ENCODE measurements around the gene RCE1. TPM values are rescaled to one million over a fixed set of nuclear protein-coding genes. Genes with fewer than 3 reads are reported as not detected.
"Not testable (repeated sequence)": the region's sequence is repeated elsewhere in the genome, so short reads cannot be mapped to it uniquely, and the experiment has no call there.

The RCE1 gene
- total and polyA plus RNA-seq, 2 donors = 11.4 to 23.3 TPM

GRCh38 chr11:66818231-66818955 lies 24.8 kb upstream of the RCE1 start:
- H3K27ac ChIP-seq (ENCODE audit: low read depth in 1 of 2, low read length in 1 of 2) = no peak overlapping the region
- H3K36me3 ChIP-seq (ENCODE audit: control insufficient read depth in 2 of 2, insufficient read depth in 2 of 2, low read length in 1 of 2) = peaks cover 12 to 24% of the 10 kb centered on the region in 2 donors
- no peaks in the 10 kb centered on the region for H3K9me3 ChIP-seq (ENCODE audit: control insufficient read depth in 2 of 2, insufficient read depth in 1 of 2, low read length in 1 of 2)
- WGBS = 97% methylated on average over 3 of the region's 3 CpGs
- H3K4me1 ChIP-seq (ENCODE audit: control insufficient read depth in 2 of 2, insufficient read depth in 2 of 2, low read length in 2 of 2) = no peaks in the 10 kb centered on the region
- DNase-seq (ENCODE audit: low read depth in 6 of 9, low spot score in 9 of 9) = no peak
- no peaks in the 10 kb centered on the region for H3K27me3 ChIP-seq (ENCODE audit: control insufficient read depth in 2 of 2, insufficient read depth in 1 of 2, low read length in 1 of 2)
- H3K4me3 ChIP-seq (ENCODE audit: low read length in 2 of 2) = no peak overlapping the region

DNA sequence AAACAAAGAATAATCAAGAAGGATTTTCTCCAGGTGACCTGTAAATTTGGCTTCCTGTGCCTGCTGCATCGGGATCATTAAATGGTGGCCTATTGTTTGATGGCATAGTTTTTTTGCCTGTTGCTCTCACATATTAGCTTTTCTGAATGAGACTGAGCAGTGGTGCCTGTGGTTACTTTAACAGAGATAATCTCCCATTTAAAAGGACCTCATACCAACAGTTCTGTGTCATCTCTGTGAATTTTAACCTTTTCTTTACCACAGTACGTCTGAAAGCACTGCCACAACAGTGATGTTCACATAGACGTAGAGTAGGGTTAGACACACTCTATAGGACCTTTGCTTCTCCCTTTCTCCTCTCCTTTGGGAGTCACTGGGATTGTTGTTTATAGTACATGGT lies 22.9 kb upstream of the RCE1 start:
- Histone ChIP-seq H3K4me1 (ENCODE audit: control insufficient read depth in 2 of 2, insufficient read depth in 2 of 2, low read length in 2 of 2) (no peaks in the 10 kb centered on the region), H3K27ac (ENCODE audit: low read depth in 1 of 2, low read length in 1 of 2) (no peak overlapping the region), H3K9me3 (ENCODE audit: control insufficient read depth in 2 of 2, insufficient read depth in 1 of 2, low read length in 1 of 2) (no peaks in the 10 kb centered on the region), H3K4me3 (ENCODE audit: low read length in 2 of 2) (no peak overlapping the region), H3K36me3 (ENCODE audit: control insufficient read depth in 2 of 2, insufficient read depth in 2 of 2, low read length in 1 of 2) (peaks cover 7 to 24% of the 10 kb centered on the region in 2 donors), H3K27me3 (ENCODE audit: control insufficient read depth in 2 of 2, insufficient read depth in 1 of 2, low read length in 1 of 2) (no peaks in the 10 kb centered on the region)
- 96% methylated on average over 3 of the region's 3 CpGs for WGBS
- no peak for DNase-seq (ENCODE audit: low read depth in 6 of 9, low spot score in 9 of 9)

DNA sequence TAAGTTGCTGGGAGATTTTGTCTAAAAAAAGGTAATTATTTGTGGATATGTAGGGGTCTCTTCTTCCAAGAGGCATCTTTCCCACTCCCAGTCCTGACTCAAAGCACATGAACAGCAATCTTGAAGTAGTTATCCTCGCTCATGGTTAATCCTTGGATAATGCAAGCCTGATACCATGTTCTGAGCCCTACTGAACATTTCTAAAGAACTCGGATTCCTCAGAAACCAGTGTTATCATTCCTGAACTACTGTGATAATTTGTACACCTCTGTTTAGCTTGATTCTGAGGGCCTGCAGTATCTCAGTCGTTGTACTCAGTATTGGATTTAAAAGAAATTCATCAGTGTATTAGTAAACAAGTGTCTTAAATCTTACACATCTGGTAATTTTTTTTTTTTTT lies 22.3 kb upstream of the RCE1 start:
- no peak overlapping the region for H3K27ac ChIP-seq (ENCODE audit: low read depth in 1 of 2, low read length in 1 of 2)
- H3K4me3 ChIP-seq (ENCODE audit: low read length in 2 of 2) = no peak overlapping the region
- no peaks in the 10 kb centered on the region for H3K27me3 ChIP-seq (ENCODE audit: control insufficient read depth in 2 of 2, insufficient read depth in 1 of 2, low read length in 1 of 2)
- DNase-seq (ENCODE audit: low read depth in 6 of 9, low spot score in 9 of 9) = no peak
- H3K4me1 ChIP-seq (ENCODE audit: control insufficient read depth in 2 of 2, insufficient read depth in 2 of 2, low read length in 2 of 2) = no peaks in the 10 kb centered on the region
- 96% methylated on average over 3 of the region's 3 CpGs for WGBS
- H3K36me3 ChIP-seq (ENCODE audit: control insufficient read depth in 2 of 2, insufficient read depth in 2 of 2, low read length in 1 of 2) = peaks cover 6 to 24% of the 10 kb centered on the region in 2 donors
- no peaks in the 10 kb centered on the region for H3K9me3 ChIP-seq (ENCODE audit: control insufficient read depth in 2 of 2, insufficient read depth in 1 of 2, low read length in 1 of 2)

DNA sequence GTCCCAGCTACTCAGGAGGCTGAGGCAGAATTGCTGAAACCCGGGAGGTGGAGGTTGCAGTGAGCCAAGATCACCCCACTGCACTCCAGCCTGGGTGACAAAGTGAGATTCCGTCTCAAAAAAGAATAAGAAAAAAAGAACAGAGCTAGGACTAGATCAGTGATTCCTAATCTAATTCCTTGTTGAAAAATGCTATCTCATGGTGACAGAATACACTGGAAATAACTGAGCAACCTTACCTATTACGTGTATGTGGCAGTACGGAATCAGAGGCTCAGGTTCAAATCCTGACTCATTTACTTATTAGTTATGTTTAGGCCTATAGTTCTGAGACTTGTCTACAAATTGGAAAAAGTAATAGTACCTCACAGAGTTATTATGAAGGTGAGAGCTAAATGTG lies 19.5 kb upstream of the RCE1 start:
- Histone ChIP-seq H3K36me3 (ENCODE audit: control insufficient read depth in 2 of 2, insufficient read depth in 2 of 2, low read length in 1 of 2) (peaks cover 6 to 19% of the 10 kb centered on the region in 2 donors), H3K27me3 (ENCODE audit: control insufficient read depth in 2 of 2, insufficient read depth in 1 of 2, low read length in 1 of 2) (no peaks in the 10 kb centered on the region), H3K4me3 (ENCODE audit: low read length in 2 of 2) (no peak overlapping the region), H3K27ac (ENCODE audit: low read depth in 1 of 2, low read length in 1 of 2) (no peak overlapping the region), H3K4me1 (ENCODE audit: control insufficient read depth in 2 of 2, insufficient read depth in 2 of 2, low read length in 2 of 2) (no peaks in the 10 kb centered on the region), H3K9me3 (ENCODE audit: control insufficient read depth in 2 of 2, insufficient read depth in 1 of 2, low read length in 1 of 2) (no peaks in the 10 kb centered on the region)
- DNase-seq (ENCODE audit: low read depth in 6 of 9, low spot score in 9 of 9) = no peak
- 97% methylated on average over 4 of the region's 4 CpGs for WGBS

DNA sequence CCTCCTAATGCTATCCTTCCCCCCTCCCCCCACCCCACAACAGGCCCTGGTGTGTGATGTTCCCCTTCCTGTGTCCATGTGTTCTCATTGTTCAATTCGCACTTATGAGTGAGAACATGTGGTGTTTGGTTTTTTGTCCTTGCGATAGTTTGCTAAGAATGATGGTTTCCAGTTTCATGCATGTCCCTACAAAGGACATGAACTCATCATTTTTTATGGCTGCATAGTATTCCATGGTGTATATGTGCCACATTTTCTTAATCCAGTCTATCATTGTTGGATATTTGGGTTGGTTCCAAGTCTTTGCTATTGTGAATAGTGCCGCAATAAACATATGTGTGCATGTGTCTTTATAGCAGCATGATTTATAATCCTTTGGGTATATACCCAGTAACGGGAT lies 18.7 kb upstream of the RCE1 start:
- 99% methylated on average over 3 of the region's 4 CpGs for WGBS
- H3K36me3 ChIP-seq (ENCODE audit: control insufficient read depth in 2 of 2, insufficient read depth in 2 of 2, low read length in 1 of 2) = peaks cover 12 to 21% of the 10 kb centered on the region in 2 donors
- DNase-seq (ENCODE audit: low read depth in 6 of 9, low spot score in 9 of 9); H3K4me1 ChIP-seq (ENCODE audit: control insufficient read depth in 2 of 2, insufficient read depth in 2 of 2, low read length in 2 of 2); H3K9me3 ChIP-seq (ENCODE audit: control insufficient read depth in 2 of 2, insufficient read depth in 1 of 2, low read length in 1 of 2); H3K27ac ChIP-seq (ENCODE audit: low read depth in 1 of 2, low read length in 1 of 2); H3K4me3 ChIP-seq (ENCODE audit: low read length in 2 of 2); H3K27me3 ChIP-seq (ENCODE audit: control insufficient read depth in 2 of 2, insufficient read depth in 1 of 2, low read length in 1 of 2): not testable (repeated sequence)

DNA sequence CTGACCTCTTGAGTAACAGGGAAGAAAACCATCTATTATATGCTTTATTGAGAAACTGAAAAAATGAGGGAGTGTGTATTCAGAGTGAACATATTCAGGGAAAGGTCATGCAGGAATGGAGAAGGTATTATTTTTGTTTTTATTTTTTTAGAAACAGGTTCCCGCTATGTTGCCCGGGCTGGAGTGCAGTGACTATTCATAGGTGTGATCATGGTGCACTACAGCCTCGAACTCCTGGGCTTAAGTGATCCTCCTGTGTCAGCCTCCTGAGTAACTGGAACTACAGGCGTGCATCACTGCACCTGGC lies 8.7 kb upstream of the RCE1 start:
- 82% methylated on average over 4 of the region's 4 CpGs for WGBS
- peaks cover 18 to 19% of the 10 kb centered on the region in 2 donors for H3K36me3 ChIP-seq (ENCODE audit: control insufficient read depth in 2 of 2, insufficient read depth in 2 of 2, low read length in 1 of 2)
- H3K27ac ChIP-seq (ENCODE audit: low read depth in 1 of 2, low read length in 1 of 2) = no peak overlapping the region
- H3K4me3 ChIP-seq (ENCODE audit: low read length in 2 of 2) = no peak overlapping the region
- DNase-seq (ENCODE audit: low read depth in 6 of 9, low spot score in 9 of 9) = no peak
- no peaks in the 10 kb centered on the region for H3K27me3 ChIP-seq (ENCODE audit: control insufficient read depth in 2 of 2, insufficient read depth in 1 of 2, low read length in 1 of 2)
- H3K4me1 ChIP-seq (ENCODE audit: control insufficient read depth in 2 of 2, insufficient read depth in 2 of 2, low read length in 2 of 2) = no peaks in the 10 kb centered on the region
- H3K9me3 ChIP-seq (ENCODE audit: control insufficient read depth in 2 of 2, insufficient read depth in 1 of 2, low read length in 1 of 2) = no peaks in the 10 kb centered on the region

- H3K27me3 ChIP-seq (ENCODE audit: control insufficient read depth in 2 of 2, insufficient read depth in 1 of 2, low read length in 1 of 2) = no peaks in the 10 kb centered on the region
- peaks cover 21 to 23% of the 10 kb centered on the region in 2 donors for H3K36me3 ChIP-seq (ENCODE audit: control insufficient read depth in 2 of 2, insufficient read depth in 2 of 2, low read length in 1 of 2)
- H3K4me1 ChIP-seq (ENCODE audit: control insufficient read depth in 2 of 2, insufficient read depth in 2 of 2, low read length in 2 of 2) = no peaks in the 10 kb centered on the region
- WGBS = 91% methylated on average over 5 of the region's 5 CpGs
- H3K9me3 ChIP-seq (ENCODE audit: control insufficient read depth in 2 of 2, insufficient read depth in 1 of 2, low read length in 1 of 2) = no peaks in the 10 kb centered on the region
- no peak for DNase-seq (ENCODE audit: low read depth in 6 of 9, low spot score in 9 of 9)
- H3K4me3 ChIP-seq (ENCODE audit: low read length in 2 of 2) = no peak overlapping the region
- no peak overlapping the region for H3K27ac ChIP-seq (ENCODE audit: low read depth in 1 of 2, low read length in 1 of 2)
These were observed 8.3 kb upstream of the RCE1 start for GRCh38 chr11:66834943-66835342.

DNA sequence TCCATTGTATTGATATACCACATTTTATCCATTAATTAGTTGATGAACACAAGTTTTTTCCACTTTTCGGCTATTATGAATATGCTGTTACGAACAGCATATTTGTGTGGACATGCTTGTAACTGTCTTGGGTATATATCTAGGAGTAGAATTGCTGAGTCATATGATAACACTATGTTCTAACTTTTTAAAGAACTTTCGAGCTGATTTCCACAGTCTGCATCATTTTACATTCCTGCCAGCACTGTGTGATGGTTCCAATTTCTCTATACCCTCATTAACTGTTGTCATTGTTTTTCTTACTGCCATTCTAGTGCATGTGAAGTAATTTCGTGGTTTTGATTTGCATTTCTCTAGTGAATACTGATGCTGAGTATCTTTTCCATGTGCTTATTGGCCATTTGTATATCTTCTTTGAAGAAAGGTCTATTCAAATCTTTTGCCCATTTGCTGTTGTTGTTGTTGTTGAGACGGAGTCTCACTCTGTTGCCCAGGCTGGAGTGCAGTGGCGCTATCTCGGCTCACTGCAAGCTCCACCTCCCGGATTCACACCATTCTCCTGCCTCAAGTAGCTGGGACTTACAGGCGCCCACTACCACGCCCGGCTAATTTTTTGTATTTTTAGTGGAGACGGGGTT lies 7.4 kb upstream of the RCE1 start:
- H3K4me1 ChIP-seq (ENCODE audit: control insufficient read depth in 2 of 2, insufficient read depth in 2 of 2, low read length in 2 of 2) = peaks cover 0 to 8% of the 10 kb centered on the region in 2 donors
- peaks cover 25 to 31% of the 10 kb centered on the region in 2 donors for H3K36me3 ChIP-seq (ENCODE audit: control insufficient read depth in 2 of 2, insufficient read depth in 2 of 2, low read length in 1 of 2)
- WGBS = 95% methylated on average over 12 of the region's 12 CpGs
- no peaks in the 10 kb centered on the region for H3K9me3 ChIP-seq (ENCODE audit: control insufficient read depth in 2 of 2, insufficient read depth in 1 of 2, low read length in 1 of 2)
- no peak overlapping the region for H3K4me3 ChIP-seq (ENCODE audit: low read length in 2 of 2)
- no peak overlapping the region for H3K27ac ChIP-seq (ENCODE audit: low read depth in 1 of 2, low read length in 1 of 2)
- DNase-seq (ENCODE audit: low read depth in 6 of 9, low spot score in 9 of 9) = no peak
- H3K27me3 ChIP-seq (ENCODE audit: control insufficient read depth in 2 of 2, insufficient read depth in 1 of 2, low read length in 1 of 2) = no peaks in the 10 kb centered on the region

GRCh38 chr11:66840317-66841091 lies 2.7 kb upstream of the RCE1 start:
- no peaks in the 10 kb centered on the region for H3K9me3 ChIP-seq (ENCODE audit: control insufficient read depth in 2 of 2, insufficient read depth in 1 of 2, low read length in 1 of 2)
- WGBS = 87% methylated on average over 4 of the region's 4 CpGs

More at GRCh38 chr11:66840317-66841091, 2.7 kb upstream of the RCE1 start:
- Histone ChIP-seq H3K36me3 (ENCODE audit: control insufficient read depth in 2 of 2, insufficient read depth in 2 of 2, low read length in 1 of 2) (peaks cover 33 to 37% of the 10 kb centered on the region in 2 donors), H3K27me3 (ENCODE audit: control insufficient read depth in 2 of 2, insufficient read depth in 1 of 2, low read length in 1 of 2) (no peaks in the 10 kb centered on the region), H3K4me3 (ENCODE audit: low read length in 2 of 2) (no peak overlapping the region), H3K27ac (ENCODE audit: low read depth in 1 of 2, low read length in 1 of 2) (no peak overlapping the region), H3K4me1 (ENCODE audit: control insufficient read depth in 2 of 2, insufficient read depth in 2 of 2, low read length in 2 of 2) (peaks cover 7 to 35% of the 10 kb centered on the region in 2 donors)
- no peak for DNase-seq (ENCODE audit: low read depth in 6 of 9, low spot score in 9 of 9)
